Mesodermal cell (in vitro differentiated cells): ENCODE data around the gene DOCK1.
"Not testable (repeated sequence)": the region's sequence is repeated elsewhere in the genome, so short reads cannot be mapped to it uniquely, and the experiment has no call there.

Source experiments
- H3K27ac ChIP-seq: 2 replicates; pipeline ENCODE4 v1.7.0; 2013; ENCODE audit warnings: mild to moderate bottlenecking, low read depth, low read length, moderate library complexity; ENCODE audit not compliant: severe bottlenecking
- H3K36me3 ChIP-seq: 2 replicates; pipeline ENCODE4 v1.7.1; 2013; ENCODE audit warnings: mild to moderate bottlenecking, low read length, moderate library complexity; ENCODE audit not compliant: control insufficient read depth, insufficient read depth
- H3K4me1 ChIP-seq: one replicate; pipeline ENCODE4 v1.7.1; 2013; ENCODE audit warnings: mild to moderate bottlenecking, low read length; ENCODE audit not compliant: insufficient read depth, control insufficient read depth, poor library complexity, severe bottlenecking
- H3K4me3 ChIP-seq: 2 replicates; pipeline ENCODE4 v1.7.0; 2013; ENCODE audit warnings: low read length, control low read depth, mild to moderate bottlenecking; ENCODE audit not compliant: insufficient read depth, poor library complexity, severe bottlenecking; ENCODE audit errors: extremely low read depth
- H3K9me3 ChIP-seq: 2 replicates; pipeline ENCODE4 v1.7.1; 2013; ENCODE audit warnings: mild to moderate bottlenecking, low read length, moderate library complexity; ENCODE audit not compliant: control insufficient read depth
- WGBS, 2 experiments: methylation state at CpG; one replicate each; pipeline ENCODE4 v1.1.5; 2013; ENCODE audit warnings: missing lambda C conversion rate in 2 of 2; ENCODE audit not compliant: insufficient coverage in 2 of 2; 5-methylcytosine and 5-hydroxymethylcytosine counted together

Gene DOCK1

DNA sequence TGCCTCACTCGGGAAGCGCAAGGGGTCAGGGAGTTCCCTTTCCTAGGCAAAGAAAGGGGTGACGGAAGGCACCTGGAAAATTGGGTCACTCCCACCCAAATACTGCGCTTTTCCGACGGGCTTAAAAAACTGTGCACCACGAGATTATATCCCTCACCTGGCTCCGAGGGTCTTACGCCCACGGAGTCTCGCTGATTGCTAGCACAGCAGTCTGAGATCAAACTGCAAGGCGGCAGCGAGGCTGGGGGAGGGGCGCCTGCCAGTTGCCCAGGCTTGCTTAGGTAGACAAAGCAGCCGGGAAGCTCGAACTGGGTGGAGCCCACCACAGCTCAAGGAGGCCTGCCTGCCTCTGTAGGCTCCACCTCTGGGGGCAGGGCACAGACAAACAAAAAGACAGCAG, 23.2 kb upstream of the DOCK1 start:
- 19 to 20% methylated on average over 11 to 12 of the region's 16 CpGs for WGBS, 2 experiments
- peak overlapping the region; percentile 14 for H3K4me3 ChIP-seq
- H3K27ac ChIP-seq, H3K9me3 ChIP-seq, H3K4me1 ChIP-seq, H3K36me3 ChIP-seq: not testable (repeated sequence)

- no CpG with 5 or more reads among the region's 1 CpG for WGBS, 2 experiments
- H3K4me3 ChIP-seq, H3K27ac ChIP-seq, H3K4me1 ChIP-seq, H3K36me3 ChIP-seq, H3K9me3 ChIP-seq: not testable (repeated sequence)
Observed at GRCh38 chr10:126888436-126888835, 16.8 kb upstream of the DOCK1 start.

DNA sequence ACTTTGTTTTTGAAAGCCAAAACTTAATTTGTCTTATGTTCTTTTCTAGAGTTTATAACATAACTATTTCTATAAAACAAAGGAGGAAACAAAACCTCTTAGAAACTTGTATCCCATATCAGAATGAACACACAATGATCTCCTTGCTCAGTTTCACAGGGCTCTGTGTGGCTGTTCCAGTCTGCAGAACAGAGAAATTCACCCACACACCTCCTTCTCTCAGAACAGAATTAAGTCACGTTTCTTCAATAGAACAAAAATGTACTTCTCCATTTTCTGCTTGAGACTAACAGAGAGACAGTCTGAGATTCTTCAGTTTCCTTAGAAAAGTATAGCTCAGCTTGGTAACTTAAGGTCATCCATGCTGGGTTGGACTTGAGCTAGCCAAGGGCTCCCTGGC, 15.8 kb upstream of the DOCK1 start:
- Histone ChIP-seq H3K4me3 (no peak overlapping the region), H3K9me3 (no peaks in the 10 kb centered on the region), H3K4me1 (no peaks in the 10 kb centered on the region), H3K36me3 (no peaks in the 10 kb centered on the region), H3K27ac (no peak overlapping the region)
- WGBS, 2 experiments, result 73% methylated on average over 1 of the region's 1 CpG; no CpG with 5 or more reads in 1 of the 2 experiments

DNA sequence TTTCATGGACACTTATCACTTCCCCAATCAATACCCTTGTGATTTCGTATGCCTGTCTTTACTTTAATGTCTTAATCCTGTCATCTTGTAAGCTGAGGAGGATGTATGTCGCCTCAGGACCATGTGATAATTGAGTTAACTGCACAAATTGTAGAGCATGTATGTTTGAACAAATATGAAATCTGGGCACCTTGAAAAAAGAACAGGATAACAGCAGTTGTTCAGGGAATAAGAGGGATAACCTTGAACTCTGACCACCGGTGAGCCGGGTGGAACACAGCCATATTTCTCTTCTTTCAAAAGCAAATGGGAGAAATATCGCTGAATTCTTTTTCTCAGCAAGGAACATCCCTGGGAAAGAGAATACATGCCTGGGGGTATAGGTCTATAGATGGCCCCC, 14.4 kb upstream of the DOCK1 start:
- WGBS, 2 experiments, result 90 to 100% methylated on average over 1 to 4 of the region's 5 CpGs
- not testable (repeated sequence) for H3K27ac ChIP-seq, H3K36me3 ChIP-seq, H3K9me3 ChIP-seq, H3K4me3 ChIP-seq, H3K4me1 ChIP-seq

DNA sequence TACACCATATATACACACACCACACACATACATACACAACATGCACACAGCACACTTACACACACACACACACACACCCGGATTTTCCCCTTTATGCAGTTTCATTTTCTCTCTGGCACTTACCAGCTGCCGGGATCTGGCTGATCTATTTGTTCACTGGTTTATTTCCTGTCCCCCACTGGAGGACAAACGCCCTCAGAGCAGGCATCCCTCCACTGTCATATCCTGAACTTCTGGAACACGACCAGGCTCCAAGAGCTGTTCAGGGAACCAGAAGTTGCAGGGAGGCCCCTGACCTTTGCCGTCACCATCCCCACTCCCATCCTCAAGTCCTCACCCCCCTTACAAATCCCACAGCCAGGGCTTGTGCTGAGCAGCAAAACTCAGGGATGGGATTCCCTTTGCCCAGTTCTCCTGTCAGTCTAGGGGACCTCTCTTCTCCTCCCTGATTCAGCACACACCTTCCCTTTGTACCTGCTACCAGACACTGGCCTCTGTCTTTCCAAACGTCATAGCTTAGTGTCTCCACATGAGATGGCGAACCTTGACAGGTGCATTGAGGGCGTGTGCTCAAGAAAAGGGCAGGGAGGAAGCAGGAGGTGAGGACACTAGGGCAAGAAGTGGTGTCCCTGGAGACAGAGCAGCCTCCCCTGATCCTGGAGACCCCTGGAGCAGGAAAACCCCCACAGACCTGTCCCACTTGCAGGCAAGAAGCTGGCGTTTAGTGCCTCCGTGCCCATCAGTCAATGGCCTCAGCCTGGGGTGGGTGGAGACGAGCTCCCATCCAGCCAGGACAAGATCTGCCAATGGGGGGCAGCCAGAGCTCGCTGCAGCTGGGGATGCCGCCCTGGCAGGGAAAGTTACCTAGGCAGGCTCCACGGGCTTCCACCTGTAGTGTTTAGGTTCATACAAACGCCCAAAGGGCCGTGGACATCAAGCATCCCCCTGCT, 12.7 kb upstream of the DOCK1 start:
- no peak overlapping the region for H3K27ac ChIP-seq
- H3K4me3 ChIP-seq, result no peak overlapping the region
- no peaks in the 10 kb centered on the region for H3K9me3 ChIP-seq
- WGBS, 2 experiments, result 81 to 86% methylated on average over 12 to 14 of the region's 16 CpGs
- H3K36me3 ChIP-seq, result no peaks in the 10 kb centered on the region
- no peaks in the 10 kb centered on the region for H3K4me1 ChIP-seq

DNA sequence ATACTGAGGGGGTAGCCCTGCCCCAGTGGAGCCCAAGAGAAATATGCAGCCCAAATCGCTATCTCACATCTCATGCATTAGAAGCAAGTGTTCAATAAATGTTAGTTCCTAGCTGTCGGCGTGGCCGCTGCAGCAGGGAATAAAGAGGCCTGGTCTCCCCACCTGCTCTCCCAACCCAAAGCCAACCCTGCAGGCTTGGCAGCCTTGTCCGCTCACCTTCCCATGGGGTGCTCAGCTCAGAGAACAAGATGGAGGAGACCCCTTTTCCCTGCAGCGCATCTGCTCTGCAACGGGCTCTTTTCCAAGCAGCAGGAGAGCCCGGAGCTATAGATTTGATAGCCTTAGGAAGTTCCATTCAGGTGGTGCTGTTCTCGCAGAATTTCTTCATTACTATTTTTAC, 12.0 kb upstream of the DOCK1 start:
- Histone ChIP-seq H3K4me3 (no peak overlapping the region), H3K9me3 (no peaks in the 10 kb centered on the region), H3K27ac (no peak overlapping the region), H3K36me3 (no peaks in the 10 kb centered on the region), H3K4me1 (no peaks in the 10 kb centered on the region)
- 80 to 89% methylated on average over 1 to 8 of the region's 9 CpGs for WGBS, 2 experiments

DNA sequence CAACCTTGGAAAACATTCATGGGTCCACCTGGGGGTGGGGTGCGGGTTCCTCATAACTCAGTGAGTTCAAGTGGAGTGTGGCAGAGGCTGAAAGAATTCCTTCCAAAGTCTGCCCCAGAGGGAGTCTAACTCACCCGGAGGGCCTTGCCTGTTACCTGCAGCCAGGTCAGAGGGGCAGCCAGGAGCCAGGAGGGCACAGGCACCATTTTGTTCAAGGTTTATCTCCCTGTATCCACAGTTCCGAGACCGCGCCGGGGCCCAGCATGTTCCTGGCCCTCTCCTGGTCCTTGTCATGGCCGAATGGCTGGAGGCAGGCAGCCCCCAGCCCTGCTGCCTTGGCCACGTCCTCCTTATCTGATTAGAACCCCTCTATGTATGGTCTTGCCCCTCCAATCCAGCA, 11.4 kb upstream of the DOCK1 start:
- Histone ChIP-seq H3K9me3 (peaks cover 6% of the 10 kb centered on the region), H3K4me3 (no peak overlapping the region), H3K27ac (no peak overlapping the region), H3K4me1 (no peaks in the 10 kb centered on the region), H3K36me3 (peaks cover 1% of the 10 kb centered on the region)
- WGBS, 2 experiments, result 88 to 89% methylated on average over 8 of the region's 8 CpGs

- Histone ChIP-seq H3K4me1 (no peaks in the 10 kb centered on the region), H3K4me3 (no peak overlapping the region), H3K27ac (no peak overlapping the region), H3K36me3 (peaks cover 14% of the 10 kb centered on the region), H3K9me3 (peaks cover 18% of the 10 kb centered on the region)
- 95 to 96% methylated on average over 8 to 9 of the region's 9 CpGs for WGBS, 2 experiments
Observed at GRCh38 chr10:126895214-126895781, 9.9 kb upstream of the DOCK1 start.

DNA sequence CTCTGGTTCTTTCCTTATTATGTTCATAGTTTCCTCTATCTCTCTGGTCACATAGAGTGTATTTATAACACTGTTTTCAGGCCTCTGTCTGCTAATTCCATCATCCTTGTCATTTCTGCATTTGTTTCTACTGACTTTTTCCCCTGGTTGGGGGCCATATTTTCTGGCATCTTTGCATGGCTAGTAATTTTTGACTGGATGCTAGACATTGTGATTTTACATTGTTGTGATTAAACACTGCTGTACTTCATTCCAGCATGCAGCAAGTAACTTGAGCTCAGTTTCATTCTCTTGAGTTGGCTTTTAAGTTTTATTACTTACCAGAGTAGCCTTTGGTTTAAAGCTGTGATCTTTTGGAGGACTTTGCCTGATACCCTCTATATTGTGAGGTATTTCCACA, 6.8 kb upstream of the DOCK1 start:
- Histone ChIP-seq H3K4me3 (no peak overlapping the region), H3K9me3 (peaks cover 18% of the 10 kb centered on the region), H3K4me1 (no peaks in the 10 kb centered on the region), H3K27ac (no peak overlapping the region), H3K36me3 (peaks cover 30% of the 10 kb centered on the region)

DNA sequence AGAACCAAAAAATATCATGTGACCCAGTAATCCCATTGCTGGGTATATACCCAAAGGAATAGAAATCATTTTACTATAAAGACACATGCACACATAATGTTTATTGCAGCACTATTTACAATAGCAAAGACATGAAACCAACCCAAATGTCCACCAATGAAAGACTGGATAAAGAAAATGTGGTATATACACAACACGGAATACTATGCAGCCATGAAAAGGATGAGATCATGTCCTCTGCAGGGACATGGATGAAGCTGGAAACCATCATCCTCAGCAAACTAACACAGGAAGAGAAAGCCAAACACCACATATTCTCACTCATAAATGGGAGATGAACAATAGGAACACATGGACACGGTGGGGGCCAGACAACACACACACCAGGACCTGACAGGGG, 5.7 kb upstream of the DOCK1 start:
- H3K4me1 ChIP-seq, H3K4me3 ChIP-seq, H3K27ac ChIP-seq: not testable (repeated sequence)
- WGBS, 2 experiments, result 100% methylated on average over 1 of the region's 2 CpGs; no CpG with 5 or more reads in 1 of the 2 experiments
- Histone ChIP-seq H3K9me3 (peaks cover 18% of the 10 kb centered on the region), H3K36me3 (peaks cover 33% of the 10 kb centered on the region)

GRCh38 chr10:126902157-126902556, 3.1 kb upstream of the DOCK1 start:
- peaks cover 33% of the 10 kb centered on the region for H3K36me3 ChIP-seq
- H3K4me1 ChIP-seq, result peaks cover 7% of the 10 kb centered on the region
- no peak overlapping the region for H3K4me3 ChIP-seq
- H3K27ac ChIP-seq, result no peak overlapping the region
- 89 to 96% methylated on average over 3 of the region's 3 CpGs for WGBS, 2 experiments
- peaks cover 18% of the 10 kb centered on the region for H3K9me3 ChIP-seq
